Measurements from ENCODE around the gene UBE3C. TPM values are rescaled to one million over a fixed set of nuclear protein-coding genes. Genes with fewer than 3 reads are reported as not detected.

UBE3C gene
- total and polyA plus RNA-seq, 2 of the 13 experiments (the other 11 are each of a cell fraction or from before 2014, with no cell fraction given): 27.0 to 48.2 TPM

GRCh38 chr7:157273208-157274093 lies 134.7 kb downstream of the UBE3C start (continued):
- no peak for TF ChIP-seq ZNF609 (CRISPR knock-in tag; IDR thresholded peaks at IDR 0.05; ENCODE audit: borderline replicate concordance)
- TF ChIP-seq ZNF225 (CRISPR knock-in tag; IDR thresholded peaks at IDR 0.05): no peak
- TF ChIP-seq SAFB2 (CRISPR knock-in tag; IDR thresholded peaks at IDR 0.05; ENCODE audit: borderline replicate concordance, low read depth): peak; percentile 17; the same call in 1 of the 2 replicates
- no peak for TF ChIP-seq EHMT2 (IDR thresholded peaks at IDR 0.05; ENCODE audit: borderline replicate concordance, low read depth, low read length)
- no peak for TF ChIP-seq KLF13 (CRISPR knock-in tag; IDR thresholded peaks at IDR 0.05)
- TF ChIP-seq DBP (CRISPR knock-in tag; IDR thresholded peaks at IDR 0.05; ENCODE audit: not compliant biosample characterization): no peak
- no peak for TF ChIP-seq ZNF737 (CRISPR knock-in tag; IDR thresholded peaks at IDR 0.05; ENCODE audit: borderline replicate concordance)
- TF ChIP-seq NFYC (CRISPR knock-in tag; IDR thresholded peaks at IDR 0.05): no peak
- 0 out of 2 replicates have a peak, but pooled peaks have one; percentile 40 for TF ChIP-seq DMAP1 (CRISPR knock-in tag; IDR thresholded peaks at IDR 0.05)
- TF ChIP-seq ZNF224 (CRISPR knock-in tag; IDR thresholded peaks at IDR 0.05): no peak; the same call in 1 of the 2 replicates
- no peak for TF ChIP-seq ZNF770 (CRISPR knock-in tag; IDR thresholded peaks at IDR 0.05)
- TF ChIP-seq CHD4 (IDR thresholded peaks at IDR 0.05; ENCODE audit: borderline replicate concordance, low read length): no peak
- no peak for TF ChIP-seq ZNF563 (CRISPR knock-in tag; IDR thresholded peaks at IDR 0.05)
- TF ChIP-seq ZSCAN29 (CRISPR knock-in tag; conservative IDR thresholded peaks at IDR 0.05): no peak
- peak; percentile 25; the same call in 1 of the 2 replicates for TF ChIP-seq CBFB (CRISPR knock-in tag; IDR thresholded peaks at IDR 0.05)
- no peak for TF ChIP-seq KAT2B (IDR thresholded peaks at IDR 0.05; ENCODE audit: borderline replicate concordance, low read depth, low read length)
- TF ChIP-seq ZMAT5 (CRISPR knock-in tag; IDR thresholded peaks at IDR 0.05; ENCODE audit: borderline replicate concordance, low read depth): no peak
- no peak for TF ChIP-seq ZNF597 (CRISPR knock-in tag; IDR thresholded peaks at IDR 0.05)

All from HepG2 (cell line).